GM12801 (cell line): ENCODE results near the gene CYP4F8.

Experiments
- CTCF ChIP-seq: IDR thresholded peaks from one replicate; pipeline ENCODE4 v1.5.1; 2011; ENCODE audit warnings: control low read depth; ENCODE audit not compliant: insufficient read length; ENCODE audit errors: extremely low read depth

The CYP4F8 gene

GRCh38 chr19:15614507-15615379, at the start of gene CYP4F8:
CYP4F8 (plus strand) TSS chr19:15615218; CDS start chr19:15615617, 399 bp downstream.
- no peak for TF ChIP-seq CTCF

- TF ChIP-seq CTCF: no peak
These were observed 44.6 kb upstream of the CYP4F8 start for GRCh38 chr19:15570420-15570819.

GRCh38 chr19:15575406-15575805, 39.6 kb upstream of the CYP4F8 start:
- no peak for TF ChIP-seq CTCF

GRCh38 chr19:15576526-15577156, 38.4 kb upstream of the CYP4F8 start:
- TF ChIP-seq CTCF: no peak

GRCh38 chr19:15577184-15577771, 37.7 kb upstream of the CYP4F8 start:
- no peak for TF ChIP-seq CTCF

- no peak for TF ChIP-seq CTCF
These were observed 31.7 kb upstream of the CYP4F8 start for GRCh38 chr19:15583346-15583745.

- no peak for TF ChIP-seq CTCF
These were observed 30.9 kb upstream of the CYP4F8 start for GRCh38 chr19:15584095-15584494.
